Caco-2 (cell line): Measurements from ENCODE around the gene BDP1. TPM values are rescaled to one million over a fixed set of nuclear protein-coding genes. Genes with fewer than 3 reads are reported as not detected.
"Not testable (repeated sequence)": the region's sequence is repeated elsewhere in the genome, so short reads cannot be mapped to it uniquely, and the experiment has no call there.

Experiments used
- BruUV-seq: library from RNA; stranded (reverse); fragments of 400-500 nt; replicated peaks from 2 replicates; lab custom pipeline; 2021; lab: Mats Ljungman, UMichigan
- CTCF ChIA-PET: fragments of 300-600 bp; sonication (Branson Sonifier 250); formaldehyde crosslinking; loops from one replicate; lab custom pipeline; 2022; ENCODE audit warnings: antibody characterized with exemption; lab: Charles Lee
- POLR2A ChIA-PET: fragments of 300-600 bp; sonication (Branson Sonifier 250); formaldehyde crosslinking; loops from one replicate; lab custom pipeline; 2022; ENCODE audit warnings: antibody characterized with exemption; lab: Charles Lee
- DNase-seq, 2 experiments: peaks; one replicate each; pipeline versions ENCODE4 v3.0.0 to v3.0.0-alpha.2; 2020 to 2022
- H3K27me3 ChIP-seq: replicated peaks from 2 replicates; pipeline ENCODE4 v1.6.0; 2011; ENCODE audit warnings: low read length; ENCODE audit not compliant: control insufficient read depth, insufficient read depth
- H3K36me3 ChIP-seq: 2 replicates; pipeline ENCODE4 v1.5.1; 2011; ENCODE audit warnings: low read length; ENCODE audit not compliant: control insufficient read depth, insufficient read depth
- H3K4me1 ChIP-seq: fragments of 250-450 bp; sonication (Bioruptor Pico); 2 replicates; pipeline ENCODE4 v1.5.1; 2020; ENCODE audit warnings: mild to moderate bottlenecking
- H3K4me3 ChIP-seq: 2 replicates; pipeline ENCODE4 v1.5.1; 2011; ENCODE audit warnings: low read depth, mild to moderate bottlenecking, control low read depth, low read length
- H3K9me3 ChIP-seq: fragments of 250-450 bp; sonication (Bioruptor Pico); 2 replicates; pipeline ENCODE4 v1.5.1; 2020; ENCODE audit warnings: mild to moderate bottlenecking, moderate library complexity
- H3K27ac Mint-ChIP-seq: one replicate; pipeline ENCODE4 v1.8.0; 2022; ENCODE audit warnings: mixed read lengths; ENCODE audit not compliant: unreplicated experiment
- H3K27me3 Mint-ChIP-seq: one replicate; pipeline ENCODE4 v1.8.0; 2022; ENCODE audit warnings: mixed read lengths; ENCODE audit not compliant: insufficient read depth, unreplicated experiment
- H3K36me3 Mint-ChIP-seq: one replicate; pipeline ENCODE4 v1.8.0; 2022; ENCODE audit warnings: mild to moderate bottlenecking, mixed read lengths; ENCODE audit not compliant: insufficient read depth, unreplicated experiment
- H3K4me1 Mint-ChIP-seq: one replicate; pipeline ENCODE4 v1.8.0; 2022; ENCODE audit warnings: low read depth, mixed read lengths; ENCODE audit not compliant: unreplicated experiment
- H3K4me3 Mint-ChIP-seq: one replicate; pipeline ENCODE4 v1.8.0; 2022; ENCODE audit warnings: mild to moderate bottlenecking, moderate library complexity, mixed read lengths; ENCODE audit not compliant: unreplicated experiment
- H3K9me3 Mint-ChIP-seq: one replicate; pipeline ENCODE4 v1.8.0; 2022; ENCODE audit warnings: mixed read lengths; ENCODE audit not compliant: unreplicated experiment
- intact Hi-C: fragments of 100-400 bp; cut with micrococcal nuclease; formaldehyde crosslinking; loops from one replicate; pipeline ENCODE4 v1.10.0; 2022; ENCODE audit not compliant: unreplicated experiment
- total RNA-seq: library from RNA; stranded (reverse); gene quantifications from 2 replicates; pipeline ENCODE4 v1.2.3, GENCODE V29; 2022
- TF ChIP-seq, protein P1 (sequence below), 2 experiments: fragments of 200-600 bp in 1 of 2; IDR thresholded peaks; 1 replicate in 1 of 2; 2 replicates in 1 of 2; pipeline versions ENCODE4 v1.5.1 to v1.8.0; 2011 to 2022; ENCODE audit warnings: antibody characterized with exemption in 1 of 2, control low read depth in 1 of 2, inconsistent platforms in 1 of 2, low read depth in 1 of 2, low read length in 1 of 2, mild to moderate bottlenecking in 1 of 2, moderate library complexity in 1 of 2; ENCODE audit not compliant: insufficient read depth in 1 of 2, severe bottlenecking in 1 of 2, unreplicated experiment in 1 of 2

The BDP1 gene
- total RNA-seq, 1 experiment from 2014 or later: 27.5 TPM

DNA sequence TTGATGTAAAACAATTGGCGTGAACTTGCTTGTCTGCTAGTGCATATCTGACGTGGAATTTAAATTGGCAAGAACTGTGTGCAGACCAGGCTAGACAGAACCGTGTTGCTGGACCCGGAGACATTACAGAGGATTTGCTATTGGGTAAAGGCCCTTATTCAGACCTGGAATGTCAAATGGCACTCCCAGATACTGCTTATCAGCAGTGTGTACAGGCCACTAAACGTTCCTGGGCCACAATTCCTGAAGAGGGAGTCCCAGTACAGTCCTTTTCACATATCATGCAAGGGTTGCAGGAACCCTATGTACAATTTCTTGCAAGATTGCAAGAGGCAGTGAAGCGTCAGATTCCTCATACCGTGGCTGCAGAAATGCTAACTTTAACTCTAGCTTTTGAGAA lies 118.1 kb downstream of the BDP1 start:
- TF ChIP-seq, protein P1, sequence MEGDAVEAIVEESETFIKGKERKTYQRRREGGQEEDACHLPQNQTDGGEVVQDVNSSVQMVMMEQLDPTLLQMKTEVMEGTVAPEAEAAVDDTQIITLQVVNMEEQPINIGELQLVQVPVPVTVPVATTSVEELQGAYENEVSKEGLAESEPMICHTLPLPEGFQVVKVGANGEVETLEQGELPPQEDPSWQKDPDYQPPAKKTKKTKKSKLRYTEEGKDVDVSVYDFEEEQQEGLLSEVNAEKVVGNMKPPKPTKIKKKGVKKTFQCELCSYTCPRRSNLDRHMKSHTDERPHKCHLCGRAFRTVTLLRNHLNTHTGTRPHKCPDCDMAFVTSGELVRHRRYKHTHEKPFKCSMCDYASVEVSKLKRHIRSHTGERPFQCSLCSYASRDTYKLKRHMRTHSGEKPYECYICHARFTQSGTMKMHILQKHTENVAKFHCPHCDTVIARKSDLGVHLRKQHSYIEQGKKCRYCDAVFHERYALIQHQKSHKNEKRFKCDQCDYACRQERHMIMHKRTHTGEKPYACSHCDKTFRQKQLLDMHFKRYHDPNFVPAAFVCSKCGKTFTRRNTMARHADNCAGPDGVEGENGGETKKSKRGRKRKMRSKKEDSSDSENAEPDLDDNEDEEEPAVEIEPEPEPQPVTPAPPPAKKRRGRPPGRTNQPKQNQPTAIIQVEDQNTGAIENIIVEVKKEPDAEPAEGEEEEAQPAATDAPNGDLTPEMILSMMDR (IDR thresholded peaks at IDR 0.05; ENCODE audit: insufficient read depth in 1 of 2, low read depth in 1 of 2, low read length in 1 of 2, severe bottlenecking in 1 of 2, unreplicated experiment in 1 of 2): peak in 1 of 2 experiments; percentile 34
- peak; percentile 52 for DNase-seq
- Mint-ChIP-seq H3K4me1 (peaks cover 20% of the 10 kb centered on the region), H3K9me3 (peaks cover 14% of the 10 kb centered on the region), H3K27me3 (no peaks in the 10 kb centered on the region), H3K27ac (peak overlapping the region; percentile 71), H3K36me3 (peaks cover 26% of the 10 kb centered on the region), H3K4me3 (no peak overlapping the region)
- Histone ChIP-seq H3K36me3 (no peaks in the 10 kb centered on the region; the same call in 1 of the 2 replicates), H3K9me3 (peaks cover 22% of the 10 kb centered on the region), H3K4me1 (peaks cover 15% of the 10 kb centered on the region), H3K27me3 (no peaks in the 10 kb centered on the region), H3K4me3 (no peak overlapping the region)
- CTCF ChIA-PET: interaction anchor here (0.7 kb wide), 2 partner anchors 14 to 27 kb away, joined by 3 read pairs; partner anchors contain the start of gene MCCC2
- intact Hi-C loops: loop anchor here (1.0 to 5.0 kb wide), 5 partner anchors 13 to 185 kb away; no protein-coding TSS in a partner anchor
- POLR2A ChIA-PET: no interaction called here
- BruUV-seq: no TSS peak

DNA sequence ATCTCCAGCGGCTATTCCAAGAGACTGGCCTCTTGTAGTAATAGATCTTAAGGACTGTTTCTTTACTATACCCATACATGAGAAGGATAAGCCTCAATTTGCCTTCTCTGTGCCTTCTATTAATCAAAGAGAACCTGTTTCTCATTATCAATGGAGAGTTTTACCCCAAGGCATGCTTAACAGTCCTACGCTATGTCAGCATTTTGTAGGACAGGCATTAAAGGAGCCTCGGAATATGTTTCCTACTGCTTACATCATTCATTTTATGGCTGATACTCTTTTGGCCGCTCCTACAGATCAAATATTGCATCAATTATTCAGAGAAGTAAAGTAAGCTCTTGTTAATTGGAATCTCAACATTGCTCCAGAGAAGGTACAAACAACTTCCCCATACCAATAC lies 120.1 kb downstream of the BDP1 start:
- POLR2A ChIA-PET, intact Hi-C loops, DNase-seq, H3K27me3 ChIP-seq, H3K4me3 ChIP-seq, CTCF ChIA-PET, H3K27me3 Mint-ChIP-seq, BruUV-seq, H3K36me3 ChIP-seq, H3K27ac Mint-ChIP-seq, H3K4me3 Mint-ChIP-seq: not testable (repeated sequence)
- H3K4me1 Mint-ChIP-seq: peaks cover 20% of the 10 kb centered on the region
- peaks cover 19% of the 10 kb centered on the region for H3K9me3 Mint-ChIP-seq
- H3K4me1 ChIP-seq: peaks cover 15% of the 10 kb centered on the region
- peaks cover 26% of the 10 kb centered on the region for H3K36me3 Mint-ChIP-seq
- peaks cover 25% of the 10 kb centered on the region for H3K9me3 ChIP-seq

DNA sequence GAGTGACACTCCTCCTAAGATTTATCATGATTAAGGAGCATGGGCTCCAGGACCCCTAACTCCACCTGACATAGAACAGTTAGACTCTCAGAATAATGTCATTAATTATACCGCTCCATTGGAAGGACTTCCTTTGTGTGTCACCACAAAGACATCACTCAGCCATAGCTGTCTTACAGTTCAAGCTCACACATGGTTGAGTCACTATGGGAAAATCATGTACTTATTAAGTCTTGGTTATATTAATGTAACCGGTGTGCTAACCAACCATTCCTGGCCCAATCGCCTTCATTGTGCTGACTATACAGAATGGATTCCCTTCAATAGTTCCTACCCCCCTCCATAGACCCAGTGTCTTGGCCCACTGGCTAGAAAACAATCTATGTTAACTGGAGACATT lies 120.8 kb downstream of the BDP1 start:
- DNase-seq: no peak
- Histone ChIP-seq H3K4me1 (peaks cover 15% of the 10 kb centered on the region), H3K9me3 (peaks cover 25% of the 10 kb centered on the region), H3K36me3 (no peaks in the 10 kb centered on the region; the same call in 1 of the 2 replicates), H3K27me3 (no peaks in the 10 kb centered on the region), H3K4me3 (no peak overlapping the region)
- peaks cover 19% of the 10 kb centered on the region for H3K9me3 Mint-ChIP-seq
- no peaks in the 10 kb centered on the region for H3K27me3 Mint-ChIP-seq
- CTCF ChIA-PET: no interaction called here
- peaks cover 20% of the 10 kb centered on the region for H3K4me1 Mint-ChIP-seq
- TF ChIP-seq, protein P1 (IDR thresholded peaks at IDR 0.05; ENCODE audit: insufficient read depth in 1 of 2, low read depth in 1 of 2, low read length in 1 of 2, severe bottlenecking in 1 of 2, unreplicated experiment in 1 of 2): no peak
- H3K36me3 Mint-ChIP-seq: peaks cover 26% of the 10 kb centered on the region
- no TSS peak for BruUV-seq
- no peak overlapping the region for H3K27ac Mint-ChIP-seq
- POLR2A ChIA-PET: no interaction called here
- intact Hi-C loops: no loop called here
- H3K4me3 Mint-ChIP-seq: no peak overlapping the region

DNA sequence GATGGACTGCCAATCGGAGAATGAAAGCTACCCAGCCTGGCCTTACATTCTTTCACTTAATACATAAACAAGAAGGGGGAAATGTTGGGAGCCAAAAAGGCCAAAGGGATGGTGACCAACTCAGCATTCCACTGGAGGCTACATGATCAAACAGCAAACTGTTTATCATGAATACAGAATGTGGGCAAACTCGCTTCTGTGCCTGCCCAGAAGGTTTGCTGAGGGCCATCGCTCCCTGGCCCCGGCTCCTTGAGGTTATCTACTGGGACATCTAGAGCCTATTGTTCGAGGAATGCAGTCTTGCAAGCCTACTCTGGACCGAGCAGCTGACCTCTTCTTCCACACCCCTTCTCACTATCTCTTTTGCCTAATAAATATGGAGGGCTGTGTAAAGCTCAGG lies 122.4 kb downstream of the BDP1 start:
- H3K4me3 ChIP-seq, H3K4me3 Mint-ChIP-seq, H3K27ac Mint-ChIP-seq, intact Hi-C loops, CTCF ChIA-PET, BruUV-seq, H3K27me3 ChIP-seq, POLR2A ChIA-PET, H3K36me3 ChIP-seq, H3K4me1 ChIP-seq, H3K27me3 Mint-ChIP-seq: not testable (repeated sequence)
- H3K4me1 Mint-ChIP-seq: peaks cover 13% of the 10 kb centered on the region
- H3K9me3 ChIP-seq: peaks cover 13% of the 10 kb centered on the region
- H3K9me3 Mint-ChIP-seq: peaks cover 19% of the 10 kb centered on the region
- DNase-seq: peak; percentile 57
- peaks cover 26% of the 10 kb centered on the region for H3K36me3 Mint-ChIP-seq
